Nucleus accumbens (tissue), 56 donors: ENCODE measurements around the gene RBFOX1.
A peak's percentile ranks its signal among the peaks of the same experiment; 100 is the strongest.

Experiments
- DNase-seq, 56 donors: peaks; one replicate each; lab custom pipeline; 2025; lab: John Stamatoyannopoulos, UW

Gene RBFOX1

DNA sequence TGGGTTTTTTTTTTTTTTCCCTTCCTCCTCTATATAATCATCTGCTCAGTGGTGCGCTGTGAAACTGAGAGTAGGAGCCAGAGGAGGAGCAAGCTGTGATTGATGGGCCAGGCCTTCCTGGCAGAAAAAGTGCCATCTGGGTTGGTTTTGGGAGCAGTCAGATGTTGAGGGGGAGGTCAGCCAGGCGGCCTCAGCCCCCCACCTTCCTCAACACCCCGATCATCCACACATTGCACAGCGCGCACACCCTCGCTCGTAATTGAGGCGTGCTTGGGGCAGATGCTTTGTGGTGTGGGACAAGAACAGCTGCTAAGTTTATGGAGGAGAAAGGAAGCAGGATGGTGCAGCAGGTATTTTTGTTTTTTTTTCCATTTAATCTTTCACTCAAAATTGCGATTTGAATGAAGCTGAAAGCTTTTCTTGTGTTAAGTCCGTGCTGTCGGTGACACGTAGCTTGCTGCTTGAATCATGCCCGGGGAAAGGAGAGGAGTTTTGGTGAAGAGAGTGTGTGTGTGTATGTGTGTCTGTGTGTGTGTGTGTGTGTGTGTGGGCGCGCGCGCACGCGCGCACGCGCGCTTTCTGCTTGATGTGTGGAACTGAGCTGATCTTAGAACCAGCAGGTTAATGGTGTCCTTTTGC lies 177.4 kb downstream of the RBFOX1 start:
- peak in 21 of 56 donors; percentile 3 to 67 (median 30) for DNase-seq

- peak in 13 of 56 donors; percentile 4 to 56 (median 23) for DNase-seq
Measured at GRCh38 chr16:7511549-7512260, 179.1 kb downstream of the RBFOX1 start.

- no peak for DNase-seq
Measured at GRCh38 chr16:7512503-7512902, 179.9 kb downstream of the RBFOX1 start.

DNA sequence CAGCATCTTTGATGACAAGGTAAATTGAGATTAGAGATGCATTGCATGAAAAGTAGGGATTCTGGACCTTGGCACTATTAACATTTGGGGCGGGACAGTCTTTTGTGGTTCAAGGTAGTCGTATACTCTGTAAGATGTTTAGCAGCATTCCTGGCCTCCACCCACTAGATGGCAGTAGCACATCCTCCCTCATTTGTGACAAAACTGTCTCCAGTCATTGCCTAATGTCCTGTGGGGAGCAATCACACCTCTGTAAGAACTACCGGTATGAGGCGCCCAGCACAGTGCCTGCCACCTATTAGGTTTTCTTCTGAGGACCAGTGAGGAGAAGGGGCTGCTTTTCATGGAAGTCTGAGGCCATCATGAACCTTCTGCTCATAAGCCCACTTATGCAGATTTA lies 180.8 kb downstream of the RBFOX1 start:
- no peak for DNase-seq

DNA sequence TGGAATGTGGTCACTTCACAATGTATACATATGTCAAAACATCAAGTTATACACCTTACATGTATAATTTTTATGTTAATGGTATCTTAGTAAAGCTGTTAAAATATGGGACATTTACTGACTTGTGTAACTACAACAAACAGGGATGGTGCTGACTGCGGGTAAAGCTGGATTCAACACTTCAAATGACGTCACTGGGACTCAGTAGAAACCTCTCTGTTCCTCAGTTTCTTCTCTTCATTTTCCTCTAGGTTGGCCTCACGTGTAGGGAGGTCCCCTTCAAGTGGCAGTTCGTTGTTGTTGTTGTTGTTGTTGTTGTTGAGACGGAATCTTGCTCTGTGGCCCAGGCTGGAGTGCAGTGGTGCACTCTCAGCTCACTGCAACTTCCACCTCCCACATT lies 182.9 kb downstream of the RBFOX1 start:
- DNase-seq = no peak

DNA sequence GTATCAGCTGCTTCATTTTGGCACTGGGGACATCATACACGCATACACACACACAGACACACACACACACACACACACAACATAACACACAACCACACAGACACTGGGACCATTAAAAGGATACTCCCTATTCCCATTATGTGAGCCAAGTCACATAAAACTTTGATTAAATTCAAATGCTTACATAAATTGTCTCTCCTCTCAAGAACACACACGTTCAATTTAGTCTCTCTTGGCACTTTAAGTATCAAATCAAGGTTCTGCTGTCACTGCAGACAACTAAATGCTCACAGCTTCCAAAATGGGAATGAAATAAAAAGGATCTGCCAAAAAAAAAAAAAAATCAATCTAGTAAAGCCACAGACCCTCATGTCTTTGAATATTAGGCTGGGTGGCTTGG lies 184.9 kb downstream of the RBFOX1 start:
- no peak for DNase-seq

- no peak for DNase-seq
Measured at GRCh38 chr16:7518158-7518557, 185.5 kb downstream of the RBFOX1 start.

GRCh38 chr16:7521834-7522233 lies 189.2 kb downstream of the RBFOX1 start:
- no peak for DNase-seq

- DNase-seq = peak in 16 of 56 donors; percentile 2 to 57 (median 18)
Measured at GRCh38 chr16:7524419-7524818, 191.8 kb downstream of the RBFOX1 start.

DNA sequence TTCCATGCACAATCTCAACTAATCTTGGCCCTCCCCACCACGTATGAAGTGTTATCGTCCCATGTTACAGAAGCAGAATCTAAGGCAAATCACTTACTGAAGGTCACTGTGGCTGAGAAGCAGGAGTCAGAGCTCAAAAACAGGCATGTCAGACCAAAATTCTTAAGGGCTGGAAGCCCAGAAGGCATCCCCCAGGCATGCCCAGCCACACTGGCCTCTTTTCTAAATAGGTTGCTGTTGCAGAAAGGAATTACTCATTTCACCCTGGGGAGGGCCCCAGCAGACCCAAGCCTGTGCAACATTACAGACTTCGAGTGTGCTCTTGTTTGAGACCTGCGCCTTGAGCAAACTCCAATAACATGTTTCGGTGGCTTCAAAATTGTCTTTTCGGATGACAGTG lies 194.1 kb downstream of the RBFOX1 start:
- DNase-seq = no peak

- DNase-seq = no peak
Measured at GRCh38 chr16:7532534-7532933, 199.9 kb downstream of the RBFOX1 start.

DNA sequence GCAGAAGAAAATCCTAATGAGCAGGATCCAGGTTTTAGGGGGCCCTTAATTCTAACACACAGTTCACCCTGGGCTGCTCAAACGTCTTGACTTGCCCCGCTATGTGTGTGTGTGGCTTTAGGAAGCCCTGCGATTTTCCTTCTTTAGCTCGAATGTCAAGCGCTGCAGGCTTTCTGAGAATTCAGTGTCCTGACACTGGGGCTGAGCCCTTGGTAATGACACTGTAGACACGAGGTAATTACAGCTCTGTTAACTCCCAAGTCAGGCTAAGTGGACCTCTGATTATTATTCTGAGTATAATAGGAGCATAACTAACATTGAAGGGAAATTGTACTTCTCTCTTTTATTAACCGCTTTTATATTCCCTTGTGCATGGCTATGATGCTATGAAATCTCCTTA lies 202.1 kb downstream of the RBFOX1 start:
- DNase-seq = no peak

GRCh38 chr16:7541026-7541425 lies 208.4 kb downstream of the RBFOX1 start:
- no peak for DNase-seq

GRCh38 chr16:7545251-7545650 lies 212.6 kb downstream of the RBFOX1 start:
- DNase-seq = no peak

GRCh38 chr16:7546948-7547347 lies 214.3 kb downstream of the RBFOX1 start:
- DNase-seq = no peak

GRCh38 chr16:7547736-7548135 lies 215.1 kb downstream of the RBFOX1 start:
- DNase-seq = no peak

- DNase-seq = no peak
Measured at GRCh38 chr16:7548796-7549318, 216.2 kb downstream of the RBFOX1 start.

DNA sequence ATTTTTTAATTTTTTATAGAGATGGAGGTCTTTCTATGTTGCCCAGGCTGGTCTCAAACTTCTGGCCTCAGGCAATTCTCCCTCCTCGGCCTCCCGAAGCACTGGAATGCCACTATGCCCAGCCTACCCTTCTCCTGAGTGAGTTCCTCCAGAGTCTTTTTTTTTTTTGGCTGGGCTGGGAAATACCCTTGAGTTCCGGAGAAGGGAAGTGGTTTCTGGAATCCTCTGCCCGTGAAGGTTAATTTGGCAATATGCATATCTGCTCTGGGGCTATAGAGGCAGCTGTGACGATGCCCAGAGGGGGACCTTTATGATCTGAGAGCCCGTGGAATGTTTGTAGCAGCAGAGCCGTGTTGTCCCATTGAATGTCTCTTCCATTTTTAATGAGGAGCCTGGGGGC lies 217.5 kb downstream of the RBFOX1 start:
- no peak for DNase-seq

DNA sequence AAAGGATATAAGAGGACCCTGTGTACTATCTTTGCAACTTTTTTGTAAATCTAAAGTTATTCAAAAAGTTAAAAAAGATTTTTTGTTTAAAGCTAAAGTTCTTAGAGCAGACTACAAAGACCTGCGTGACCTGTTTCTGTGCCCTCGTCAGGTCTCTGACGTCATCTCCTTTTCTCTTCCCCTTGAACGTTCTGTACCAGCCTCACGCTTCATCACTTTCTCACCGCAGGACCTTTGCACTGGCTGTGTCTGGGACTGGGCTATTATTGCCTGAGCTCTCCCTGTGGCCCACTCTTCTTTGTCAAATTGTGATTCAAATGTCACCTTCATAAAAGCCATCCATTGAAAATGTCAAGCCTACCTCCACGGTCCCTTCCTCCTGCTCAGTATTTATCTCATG lies 222.8 kb downstream of the RBFOX1 start:
- no peak for DNase-seq

- DNase-seq = peak in 14 of 56 donors; percentile 1 to 29 (median 6)
Measured at GRCh38 chr16:7561908-7562405, 229.3 kb downstream of the RBFOX1 start.

DNA sequence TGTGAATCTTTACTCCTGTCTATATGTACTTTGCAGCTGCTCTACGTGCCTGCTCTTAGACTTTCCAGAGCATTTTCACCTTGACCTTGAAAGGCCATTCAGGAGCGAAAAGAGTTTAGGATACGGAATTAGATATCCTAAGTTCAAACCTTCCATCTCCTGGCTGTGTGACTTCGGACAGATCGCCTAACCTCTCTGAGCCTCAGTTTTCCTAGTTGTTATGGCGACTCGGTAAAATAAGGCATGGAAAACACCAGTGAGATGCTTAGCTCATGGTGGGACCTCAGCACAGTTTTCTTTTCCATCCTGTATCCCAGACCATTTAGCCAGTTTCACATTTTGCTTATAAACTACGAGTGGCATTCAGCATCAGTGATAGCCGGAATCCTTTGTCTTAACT lies 233.7 kb downstream of the RBFOX1 start:
- no peak for DNase-seq

DNA sequence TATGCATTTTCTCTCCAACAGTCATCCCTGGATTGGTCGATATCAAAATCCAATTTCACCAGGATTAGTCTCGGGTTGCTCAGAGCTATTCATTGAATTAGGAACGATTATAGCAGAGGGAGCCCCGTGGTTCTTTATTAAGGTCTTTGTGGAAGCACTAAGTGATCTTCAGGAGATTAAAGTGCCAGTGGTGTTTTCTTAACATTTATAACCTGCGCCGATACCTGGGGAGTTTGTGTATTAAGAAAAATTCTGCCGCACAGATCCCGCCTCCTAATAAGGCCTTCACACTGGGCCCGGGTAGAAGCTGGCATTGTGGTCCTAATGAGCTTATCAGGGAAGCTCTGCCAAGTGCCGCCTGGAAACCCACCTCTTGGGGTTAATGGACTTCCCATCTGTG lies 238.7 kb downstream of the RBFOX1 start:
- DNase-seq = no peak
